HG02981 (cell line): ENCODE measurements around the gene PAPSS1.

Experiments used
- ATAC-seq: cut with Tn5 transposase; IDR thresholded peaks from one replicate; pipeline ENCODE4 v1.9.1; 2021; ENCODE audit warnings: mild to moderate bottlenecking, moderate library complexity; ENCODE audit not compliant: unreplicated experiment

PAPSS1 gene

DNA sequence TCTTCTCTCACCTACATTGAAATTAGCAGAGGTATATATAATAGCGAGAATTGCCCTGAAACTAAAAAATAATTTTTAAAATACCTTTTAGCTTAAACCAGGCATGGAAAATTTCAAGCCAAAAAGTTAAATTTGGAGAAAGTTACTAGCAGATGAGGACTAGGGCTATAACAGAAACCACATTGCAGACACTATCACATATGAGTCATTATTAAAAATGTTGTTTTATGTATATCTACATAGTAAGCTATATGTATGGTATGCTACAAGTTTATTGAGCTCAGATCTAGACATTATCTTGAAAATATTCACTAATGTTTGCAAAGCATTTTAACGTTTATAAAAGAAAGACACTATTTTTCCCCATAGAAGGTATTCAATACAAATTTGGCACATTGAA, 147.8 kb downstream of the PAPSS1 start:
- no peak for ATAC-seq

DNA sequence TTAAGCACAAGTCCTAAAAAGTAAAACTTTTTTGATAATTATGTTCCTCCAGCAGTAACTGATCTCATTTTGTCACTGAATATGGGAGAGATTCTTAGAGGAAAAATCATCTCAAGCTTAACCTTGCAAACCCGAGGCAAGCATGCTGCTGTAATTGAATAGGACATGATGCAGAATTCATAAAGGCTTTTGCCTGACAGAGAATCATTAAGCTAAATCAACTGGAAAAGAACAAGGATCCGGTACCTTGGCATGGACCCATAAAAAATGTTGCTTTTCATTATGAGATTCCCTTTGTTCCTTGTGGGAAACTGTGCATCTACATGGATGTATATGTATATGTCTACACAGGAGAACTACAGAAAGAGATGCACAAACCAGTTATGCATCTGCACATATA, 149.1 kb downstream of the PAPSS1 start:
- no peak for ATAC-seq

DNA sequence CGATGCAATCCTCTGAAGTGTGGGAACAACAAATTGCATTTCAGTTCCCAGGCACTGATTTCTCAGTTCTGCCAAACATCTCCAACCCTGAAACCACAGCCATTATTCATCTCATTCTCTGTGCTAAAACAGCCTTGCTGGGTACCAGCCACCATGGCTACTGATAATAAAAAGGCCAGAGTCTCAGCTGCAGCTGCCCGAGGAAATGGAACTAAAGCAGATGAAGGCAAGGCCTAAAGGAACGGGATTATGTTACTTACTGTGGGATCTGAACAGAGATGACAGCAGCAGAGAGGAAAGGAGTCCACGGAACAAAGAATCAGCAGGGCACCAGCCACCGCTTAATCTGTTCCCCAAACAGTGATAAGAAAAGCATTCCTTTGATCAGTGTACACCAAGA, 155.7 kb downstream of the PAPSS1 start:
- ATAC-seq, result no peak
